ENCODE data around the gene RSPH10B.

GRCh38 chr7:6007386-6007785 lies 36.9 kb upstream of the RSPH10B start:
- no peak for TF ChIP-seq CTCF (conservative IDR thresholded peaks at IDR 0.05)
- no peak for TF ChIP-seq EZH2 (IDR thresholded peaks at IDR 0.05; ENCODE audit: low read depth)
